ENCODE results near the gene ARHGAP15.
A peak's percentile ranks its signal among the peaks of the same experiment; 100 is the strongest.

ARHGAP15 gene

DNA sequence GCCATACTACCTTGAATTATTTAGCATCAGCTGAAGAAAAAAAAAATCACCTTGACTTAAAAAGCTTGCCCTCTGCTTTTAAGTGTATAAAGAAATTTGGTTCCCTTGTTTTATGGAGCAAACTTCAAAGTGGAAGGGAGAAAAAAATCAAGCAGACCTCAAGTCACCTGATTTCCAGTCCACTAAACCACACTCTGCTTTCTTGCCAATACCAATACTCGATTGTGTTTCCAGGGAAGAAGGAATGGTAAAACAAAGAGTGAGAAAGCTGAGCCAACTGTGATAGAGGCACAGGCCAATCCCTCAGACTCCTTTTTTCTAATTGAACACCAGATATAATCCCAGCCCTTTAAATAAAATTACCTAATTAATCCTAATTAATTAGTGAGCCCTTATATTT is 587.3 kb downstream of the ARHGAP15 start:
- peaks cover 5% of the 10 kb centered on the region for H3K4me1 Mint-ChIP-seq

DNA sequence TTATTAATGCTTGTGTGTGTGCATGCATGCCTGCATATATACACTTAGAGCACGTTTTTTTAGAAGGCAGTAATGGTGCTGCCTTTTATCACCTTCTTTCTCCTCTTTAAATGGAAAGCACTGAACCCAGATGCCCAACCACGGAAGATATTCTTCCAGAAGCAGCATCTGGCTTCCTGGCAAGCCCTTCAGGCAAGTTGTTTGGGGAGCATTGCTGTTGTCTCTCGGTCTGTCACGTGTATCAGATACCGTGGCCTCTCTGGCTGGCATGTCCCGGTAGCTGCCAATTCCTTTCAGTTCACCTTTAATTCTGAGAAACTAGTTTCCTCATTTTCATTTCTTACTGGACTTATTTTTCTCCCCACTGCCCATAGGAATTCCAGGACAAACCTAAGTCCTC is 587.8 kb downstream of the ARHGAP15 start:
- DNase-seq (ENCODE audit: low spot score in 2 of 2) = no peak
- no peak for ATAC-seq (ENCODE audit: low read depth)
- no peaks in the 10 kb centered on the region for H3K9me3 Mint-ChIP-seq
- no peak overlapping the region for H3K27ac Mint-ChIP-seq
- peaks cover 44% of the 10 kb centered on the region for H3K36me3 Mint-ChIP-seq
- H3K4me1 Mint-ChIP-seq = peaks cover 2% of the 10 kb centered on the region
- H3K27me3 Mint-ChIP-seq = no peaks in the 10 kb centered on the region
- H3K4me3 Mint-ChIP-seq = no peak overlapping the region

More for the DNA sequence above, 587.3 kb downstream of the ARHGAP15 start:
- no peak overlapping the region for H3K4me3 Mint-ChIP-seq
- no peak for ATAC-seq (ENCODE audit: low read depth)
- H3K27ac Mint-ChIP-seq = peak overlapping the region; percentile 24
- DNase-seq (ENCODE audit: low spot score in 2 of 2) = no peak
- H3K27me3 Mint-ChIP-seq = no peaks in the 10 kb centered on the region
- H3K9me3 Mint-ChIP-seq = peaks cover 4% of the 10 kb centered on the region
- H3K36me3 Mint-ChIP-seq = peaks cover 49% of the 10 kb centered on the region

DNA sequence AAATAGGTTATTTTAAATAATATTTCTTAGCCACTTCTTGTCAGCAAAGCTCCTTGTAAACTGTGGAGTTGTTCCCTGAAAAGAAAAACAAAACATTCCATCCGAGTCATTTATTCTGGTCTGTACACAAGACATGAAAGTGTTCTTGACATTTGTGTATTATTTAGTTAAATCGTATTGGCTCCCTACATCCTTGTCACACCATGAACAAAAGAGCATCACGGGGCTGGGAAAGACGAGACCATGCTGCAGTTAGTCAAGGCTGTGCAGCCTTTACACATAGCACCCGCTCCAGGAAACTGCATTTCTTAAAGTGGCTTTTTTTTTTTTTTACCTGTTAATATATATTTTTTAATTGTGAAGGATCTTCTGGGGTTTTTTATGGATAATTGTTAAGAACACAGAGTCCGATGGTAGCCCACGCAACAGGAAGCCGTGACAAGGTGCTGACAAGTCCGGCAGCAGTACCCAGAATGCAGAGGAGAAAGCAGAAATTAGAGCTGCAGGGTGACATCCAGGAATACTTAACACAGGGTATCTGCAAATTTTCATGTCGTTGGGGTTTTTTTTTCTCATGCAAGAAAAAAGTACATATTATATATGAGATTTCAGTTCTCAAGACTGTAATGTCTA is 588.4 kb downstream of the ARHGAP15 start:
- Mint-ChIP-seq H3K27ac (no peak overlapping the region), H3K36me3 (peaks cover 43% of the 10 kb centered on the region), H3K9me3 (no peaks in the 10 kb centered on the region), H3K27me3 (no peaks in the 10 kb centered on the region), H3K4me3 (no peak overlapping the region), H3K4me1 (peaks cover 6% of the 10 kb centered on the region)
- DNase-seq (ENCODE audit: low spot score in 2 of 2) (no peak), ATAC-seq (ENCODE audit: low read depth) (no peak)

DNA sequence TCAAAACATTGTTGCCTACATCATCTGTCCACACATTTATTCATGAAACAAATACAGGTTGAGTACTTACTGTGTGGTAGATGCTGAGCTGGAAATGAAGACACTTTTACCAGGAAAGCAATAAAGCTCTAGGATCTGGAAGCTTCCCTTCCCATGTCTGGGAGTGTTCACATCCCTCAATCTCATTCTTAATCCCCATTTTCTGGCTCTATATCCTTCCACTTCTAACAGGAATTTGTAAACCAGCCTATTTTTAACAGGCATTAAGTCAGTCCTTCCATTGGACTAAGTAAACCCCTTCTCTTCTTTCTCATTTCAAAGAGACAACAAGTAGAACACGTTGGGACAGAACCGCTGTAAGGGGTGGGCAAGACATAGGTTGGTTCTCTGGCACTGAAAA is 589.5 kb downstream of the ARHGAP15 start:
- peaks cover 33% of the 10 kb centered on the region for H3K36me3 Mint-ChIP-seq
- DNase-seq (ENCODE audit: low spot score in 2 of 2) (no peak), ATAC-seq (ENCODE audit: low read depth) (no peak)
- H3K4me3 Mint-ChIP-seq = no peak overlapping the region
- no peak overlapping the region for H3K27ac Mint-ChIP-seq
- peaks cover 4% of the 10 kb centered on the region for H3K4me1 Mint-ChIP-seq
- no peaks in the 10 kb centered on the region for H3K9me3 Mint-ChIP-seq
- H3K27me3 Mint-ChIP-seq = no peaks in the 10 kb centered on the region

DNA sequence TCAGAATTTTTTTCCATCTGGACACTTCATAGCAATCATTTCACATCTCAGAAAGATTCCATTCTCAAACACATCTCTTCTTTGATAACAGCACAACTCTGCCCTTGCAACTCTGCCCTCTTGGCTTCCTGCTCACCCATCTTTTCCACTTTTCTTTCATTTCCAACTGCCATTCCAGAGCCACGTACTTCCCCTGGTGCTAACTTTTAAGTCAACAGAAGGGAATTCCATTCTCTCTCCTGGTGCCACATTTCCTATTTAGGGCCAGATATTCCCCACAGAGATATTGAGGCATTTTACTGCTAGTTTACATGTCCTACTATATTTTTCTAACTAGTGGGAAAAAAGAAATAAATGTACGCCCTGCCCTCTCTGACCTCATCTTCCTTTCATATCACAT is 590.2 kb downstream of the ARHGAP15 start:
- Mint-ChIP-seq H3K27me3 (no peaks in the 10 kb centered on the region), H3K27ac (no peak overlapping the region), H3K36me3 (peaks cover 37% of the 10 kb centered on the region), H3K4me1 (peaks cover 6% of the 10 kb centered on the region), H3K4me3 (no peak overlapping the region), H3K9me3 (no peaks in the 10 kb centered on the region)
- ATAC-seq (ENCODE audit: low read depth) (no peak), DNase-seq (ENCODE audit: low spot score in 2 of 2) (no peak)

DNA sequence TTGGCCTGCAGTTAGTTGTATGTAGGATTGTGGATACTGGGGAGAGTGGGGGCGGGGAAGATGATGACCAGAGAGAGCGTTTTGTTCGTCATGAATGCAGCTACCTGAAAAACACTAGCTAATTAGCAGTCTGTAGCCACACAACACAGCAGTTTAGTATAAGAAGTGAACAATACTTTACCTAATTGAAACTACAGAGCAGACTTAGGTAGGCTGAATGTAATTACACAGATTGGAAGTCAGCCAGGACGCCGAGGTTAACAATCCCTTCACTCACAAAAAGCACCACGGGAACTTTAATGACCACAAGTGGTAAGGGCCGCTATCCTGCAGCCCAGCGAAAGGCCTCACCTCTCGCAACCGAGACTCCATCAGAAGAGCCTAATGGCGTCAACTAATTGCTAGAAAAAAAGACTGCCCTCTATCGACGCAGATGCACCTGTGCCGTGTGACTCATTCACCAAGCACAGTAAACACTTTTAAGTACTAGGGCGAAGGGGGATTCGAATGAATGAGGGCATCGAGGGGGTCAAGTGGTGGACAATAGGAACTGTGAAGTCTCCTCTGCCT is 591.0 kb downstream of the ARHGAP15 start:
- H3K9me3 Mint-ChIP-seq = no peaks in the 10 kb centered on the region
- ATAC-seq (ENCODE audit: low read depth) (no peak), DNase-seq (ENCODE audit: low spot score in 2 of 2) (no peak)
- peaks cover 38% of the 10 kb centered on the region for H3K36me3 Mint-ChIP-seq
- peaks cover 8% of the 10 kb centered on the region for H3K4me1 Mint-ChIP-seq
- H3K27ac Mint-ChIP-seq = no peak overlapping the region
- H3K4me3 Mint-ChIP-seq = no peak overlapping the region
- H3K27me3 Mint-ChIP-seq = no peaks in the 10 kb centered on the region

DNA sequence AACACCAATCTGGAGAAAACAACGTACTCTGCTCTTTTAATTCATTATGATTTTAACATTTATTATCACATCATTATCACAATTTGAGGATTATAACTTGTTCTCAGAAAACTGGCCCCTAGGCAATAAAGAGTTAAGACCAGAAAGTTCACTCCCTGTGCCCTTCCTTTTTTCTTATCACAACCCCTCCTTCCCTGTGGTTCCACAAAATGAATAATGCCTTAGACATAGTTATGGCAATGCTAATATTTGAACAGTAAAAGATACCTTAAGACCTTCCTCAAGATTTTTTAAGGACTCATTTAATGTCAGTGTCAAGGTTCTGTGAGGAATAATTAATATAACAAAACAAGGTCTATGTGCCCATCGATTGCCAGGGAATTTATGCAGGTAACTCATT is 596.2 kb downstream of the ARHGAP15 start:
- Mint-ChIP-seq H3K27me3 (no peaks in the 10 kb centered on the region), H3K9me3 (no peaks in the 10 kb centered on the region), H3K27ac (no peak overlapping the region), H3K4me1 (peaks cover 27% of the 10 kb centered on the region), H3K4me3 (no peak overlapping the region), H3K36me3 (peaks cover 26% of the 10 kb centered on the region)
- DNase-seq (ENCODE audit: low spot score in 2 of 2) (no peak), ATAC-seq (ENCODE audit: low read depth) (no peak)

DNA sequence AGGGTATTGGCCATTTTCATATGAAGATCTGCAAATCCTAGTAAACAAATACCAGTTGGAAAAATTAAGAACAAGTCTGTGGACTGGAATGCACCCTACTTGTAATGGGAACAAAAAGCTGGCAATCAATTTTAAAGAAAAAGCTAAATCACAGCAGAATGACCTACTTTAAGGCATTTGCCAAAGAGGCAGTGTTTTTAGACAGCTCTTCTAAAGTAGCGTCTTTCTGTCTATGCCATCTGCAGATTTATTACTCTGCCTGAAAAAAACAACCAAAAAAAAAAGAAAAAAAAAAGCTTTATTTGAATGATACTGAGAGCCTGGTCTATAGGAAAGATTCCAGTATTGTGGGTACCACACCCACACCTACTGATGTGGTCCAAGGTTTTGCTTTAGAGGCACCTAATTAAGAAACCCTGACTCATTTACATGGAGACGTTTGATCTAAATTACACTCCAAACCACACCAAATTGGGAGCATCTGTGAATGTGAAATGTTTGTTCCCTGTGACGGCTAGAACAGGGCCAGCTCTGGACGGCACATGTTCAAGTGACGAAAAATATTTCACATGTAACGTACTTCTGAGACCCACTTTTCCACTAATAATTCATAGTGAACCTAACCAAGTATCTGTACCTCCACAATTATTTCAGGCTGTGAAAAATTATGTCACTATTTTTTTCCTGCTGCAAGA is 597.1 kb downstream of the ARHGAP15 start:
- Mint-ChIP-seq H3K9me3 (no peaks in the 10 kb centered on the region), H3K4me1 (peaks cover 30% of the 10 kb centered on the region), H3K27ac (no peak overlapping the region), H3K36me3 (peaks cover 25% of the 10 kb centered on the region), H3K27me3 (no peaks in the 10 kb centered on the region), H3K4me3 (no peak overlapping the region)
- ATAC-seq (ENCODE audit: low read depth) (no peak), DNase-seq (ENCODE audit: low spot score in 2 of 2) (no peak)

DNA sequence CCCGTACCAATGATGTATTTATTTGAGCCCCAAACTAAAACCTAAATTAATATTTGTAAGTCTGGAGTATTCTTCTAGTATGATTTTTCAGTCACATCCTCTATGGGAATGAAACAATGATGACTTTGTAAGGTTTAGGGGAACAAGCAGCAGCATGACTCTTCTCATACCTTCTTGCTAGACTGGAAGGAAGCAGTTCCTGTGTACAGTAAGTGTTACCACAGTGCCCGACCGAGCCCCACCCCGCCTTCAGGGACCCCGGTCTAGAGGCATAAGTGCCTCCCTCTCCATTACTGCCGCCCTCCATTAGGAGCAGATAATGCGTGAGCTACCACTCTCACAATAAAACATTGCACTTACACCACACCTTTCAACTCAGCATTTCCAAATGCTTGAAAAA is 599.3 kb downstream of the ARHGAP15 start:
- Mint-ChIP-seq H3K27me3 (no peaks in the 10 kb centered on the region), H3K36me3 (peaks cover 29% of the 10 kb centered on the region), H3K4me1 (peaks cover 28% of the 10 kb centered on the region), H3K4me3 (no peak overlapping the region), H3K27ac (no peak overlapping the region), H3K9me3 (no peaks in the 10 kb centered on the region)
- DNase-seq (ENCODE audit: low spot score in 2 of 2) = no peak
- no peak for ATAC-seq (ENCODE audit: low read depth)

DNA sequence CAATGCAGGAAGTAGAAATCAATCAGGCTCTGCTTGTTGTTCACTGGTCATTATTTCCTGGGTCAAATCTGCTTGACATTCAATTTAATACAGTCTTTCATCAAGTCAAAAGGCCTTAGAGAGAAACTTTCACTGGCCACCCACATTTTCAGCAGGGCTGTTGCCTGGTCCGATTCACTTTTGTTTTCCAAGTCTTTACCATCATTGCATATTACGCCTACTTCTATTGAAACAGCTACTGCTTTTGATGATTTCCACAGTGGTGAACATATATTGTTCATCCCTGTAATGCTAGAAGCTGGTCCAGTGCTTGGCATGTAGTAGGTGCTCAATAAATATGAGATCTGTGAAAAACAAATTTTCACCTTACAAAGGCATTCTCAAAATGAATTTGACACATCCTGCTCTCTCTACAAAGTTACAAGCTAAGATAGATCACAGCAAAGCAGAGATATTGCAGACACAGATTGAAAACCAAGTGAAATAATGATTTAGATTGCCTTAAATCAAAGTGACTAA is 600.1 kb downstream of the ARHGAP15 start:
- ATAC-seq (ENCODE audit: low read depth) (no peak), DNase-seq (ENCODE audit: low spot score in 2 of 2) (no peak)
- H3K36me3 Mint-ChIP-seq = peaks cover 31% of the 10 kb centered on the region
- peaks cover 27% of the 10 kb centered on the region for H3K4me1 Mint-ChIP-seq
- no peak overlapping the region for H3K4me3 Mint-ChIP-seq
- H3K27me3 Mint-ChIP-seq = no peaks in the 10 kb centered on the region
- H3K27ac Mint-ChIP-seq = peak overlapping the region; percentile 76
- H3K9me3 Mint-ChIP-seq = no peaks in the 10 kb centered on the region

DNA sequence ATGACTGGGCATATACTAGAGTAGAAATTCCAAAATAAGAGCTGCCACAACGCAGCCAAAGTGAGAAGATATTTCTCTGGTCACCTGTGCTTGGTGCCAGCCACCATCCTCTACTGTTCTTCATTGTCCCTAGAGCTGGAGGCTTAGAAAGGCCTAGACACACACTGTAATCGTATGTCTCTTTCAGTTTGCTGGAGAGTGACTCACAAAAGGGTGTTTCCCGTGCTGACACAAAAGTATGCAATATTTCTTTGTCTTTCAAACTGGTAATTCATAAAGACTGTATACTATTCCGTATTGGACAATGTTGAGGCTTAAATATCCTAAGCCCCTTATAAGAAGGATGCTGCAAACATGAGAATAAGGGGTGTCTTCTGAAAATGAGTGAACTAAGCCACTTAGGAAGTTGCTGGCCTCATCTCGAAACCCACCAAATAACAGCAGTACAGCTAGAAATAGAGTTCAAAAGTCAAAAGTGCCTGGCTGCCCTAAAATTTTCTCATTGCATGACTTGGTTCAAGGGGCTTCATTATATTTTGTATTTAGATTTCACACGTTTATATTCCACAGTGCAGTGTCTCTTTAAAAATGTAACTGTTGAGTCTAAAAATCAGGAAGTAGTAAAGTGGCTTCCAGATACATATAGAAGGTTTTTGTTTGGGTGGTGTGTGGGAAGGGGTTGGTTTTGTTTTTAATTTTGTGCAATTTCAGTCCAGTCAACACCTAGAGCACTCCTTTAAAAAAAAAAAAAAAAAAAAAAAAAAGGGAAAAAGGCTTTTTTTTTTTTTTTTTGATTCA is 601.1 kb downstream of the ARHGAP15 start:
- H3K27ac Mint-ChIP-seq = peak overlapping the region; percentile 76
- H3K27me3 Mint-ChIP-seq = no peaks in the 10 kb centered on the region
- H3K36me3 Mint-ChIP-seq = peaks cover 25% of the 10 kb centered on the region
- peak; percentile 63 for ATAC-seq (ENCODE audit: low read depth)
- no peak for DNase-seq (ENCODE audit: low spot score in 2 of 2)
- no peak overlapping the region for H3K4me3 Mint-ChIP-seq
- peaks cover 24% of the 10 kb centered on the region for H3K4me1 Mint-ChIP-seq
- no peaks in the 10 kb centered on the region for H3K9me3 Mint-ChIP-seq

DNA sequence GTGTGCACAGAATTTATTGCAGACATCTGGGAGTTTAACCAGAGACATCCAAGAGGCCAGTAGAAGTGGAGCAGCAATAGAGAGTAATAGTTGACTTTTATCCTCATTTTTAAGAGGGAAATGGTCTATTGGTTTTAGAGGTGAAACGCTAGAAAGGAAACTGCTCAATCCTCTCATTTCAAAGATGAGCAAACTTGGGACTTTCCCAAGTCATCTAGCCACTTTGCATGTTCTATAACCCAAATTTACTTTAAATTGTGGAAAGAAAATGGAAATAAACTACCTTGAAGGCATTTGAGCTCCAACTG is 601.7 kb downstream of the ARHGAP15 start:
- Mint-ChIP-seq H3K27me3 (no peaks in the 10 kb centered on the region), H3K36me3 (peaks cover 25% of the 10 kb centered on the region), H3K4me1 (peaks cover 24% of the 10 kb centered on the region), H3K9me3 (no peaks in the 10 kb centered on the region), H3K27ac (no peak overlapping the region), H3K4me3 (no peak overlapping the region)
- ATAC-seq (ENCODE audit: low read depth) (peak; percentile 39), DNase-seq (ENCODE audit: low spot score in 2 of 2) (no peak)

DNA sequence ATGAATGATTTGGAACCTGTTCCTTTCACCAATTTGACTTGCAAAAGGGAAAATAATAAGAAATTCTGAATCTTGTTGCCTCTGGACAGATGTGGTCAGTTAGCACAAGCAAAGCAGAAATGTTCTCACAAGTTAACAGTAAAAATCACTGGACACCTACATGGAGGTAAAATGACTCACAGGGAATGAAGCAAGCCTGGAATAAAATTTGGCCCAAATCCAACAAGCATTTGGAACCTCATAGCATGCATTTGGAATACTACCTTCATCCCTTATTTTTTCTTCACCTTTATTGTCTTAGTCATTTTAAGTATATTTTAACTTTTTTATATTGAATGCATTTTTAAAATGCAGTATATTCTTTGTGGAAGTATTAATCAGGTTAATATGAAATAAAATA is 602.9 kb downstream of the ARHGAP15 start:
- no peak for ATAC-seq (ENCODE audit: low read depth)
- Mint-ChIP-seq H3K27ac (peak overlapping the region; percentile 21), H3K36me3 (peaks cover 23% of the 10 kb centered on the region), H3K9me3 (no peaks in the 10 kb centered on the region), H3K4me1 (peaks cover 21% of the 10 kb centered on the region), H3K27me3 (no peaks in the 10 kb centered on the region), H3K4me3 (no peak overlapping the region)
- no peak for DNase-seq (ENCODE audit: low spot score in 2 of 2)

DNA sequence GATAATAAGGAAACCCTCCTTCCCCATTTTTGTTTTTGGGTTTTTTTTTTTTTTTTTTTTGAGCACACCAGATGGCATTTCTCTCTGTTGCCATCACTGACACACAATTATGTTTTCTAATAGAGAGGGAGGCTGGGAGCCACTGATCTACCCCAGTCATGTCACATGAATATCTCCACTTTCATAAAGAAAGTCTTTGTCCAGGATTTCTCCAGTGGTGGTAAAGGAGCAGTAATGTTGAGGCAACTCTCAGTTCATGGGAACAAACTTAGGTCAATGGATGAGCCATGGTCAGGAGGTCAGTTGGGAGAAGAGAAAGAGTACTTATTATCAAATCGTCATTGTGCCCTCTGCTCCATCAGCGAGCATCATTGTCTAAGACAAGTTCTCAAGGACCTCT is 603.7 kb downstream of the ARHGAP15 start:
- ATAC-seq (ENCODE audit: low read depth) = no peak
- no peak overlapping the region for H3K4me3 Mint-ChIP-seq
- DNase-seq (ENCODE audit: low spot score in 2 of 2) = no peak
- peaks cover 21% of the 10 kb centered on the region for H3K4me1 Mint-ChIP-seq
- H3K27me3 Mint-ChIP-seq = no peaks in the 10 kb centered on the region
- H3K27ac Mint-ChIP-seq = peak overlapping the region; percentile 57
- H3K36me3 Mint-ChIP-seq = peaks cover 24% of the 10 kb centered on the region
- no peaks in the 10 kb centered on the region for H3K9me3 Mint-ChIP-seq
